HCT116 (cell line): Measurements from ENCODE around the gene KRTAP5-2.
"Not testable (repeated sequence)": the region's sequence is repeated elsewhere in the genome, so short reads cannot be mapped to it uniquely, and the experiment has no call there.

Experiments used
- ATF3 ChIP-seq: IDR thresholded peaks from 2 replicates; pipeline ENCODE4 v1.6.1; 2012
- CTCF ChIP-seq, 3 experiments: fragments of 200-600 bp in 1 of 3; sonication (generic) in 1 of 3; IDR thresholded peaks in 2 of 3; conservative IDR thresholded peaks in 1 of 3; 2 replicates each; pipeline ENCODE4 v1.5.1; 2012 to 2017; ENCODE audit warnings: low read depth in 2 of 3, low read length in 2 of 3, antibody characterized with exemption in 1 of 3, borderline replicate concordance in 1 of 3, control low read depth in 1 of 3, mild to moderate bottlenecking in 1 of 3, mixed read lengths in 1 of 3, mixed run types in 1 of 3, moderate library complexity in 1 of 3; ENCODE audit not compliant: insufficient read depth in 1 of 3
- FOSL1 ChIP-seq: IDR thresholded peaks from 2 replicates; pipeline ENCODE4 v1.6.1; 2012; ENCODE audit warnings: low read depth
- POLR2AphosphoS5 ChIP-seq: IDR thresholded peaks from 2 replicates; pipeline ENCODE4 v1.6.1; 2011; ENCODE audit warnings: mild to moderate bottlenecking, low read depth, low read length, moderate library complexity
- REST ChIP-seq: IDR thresholded peaks from 2 replicates; pipeline ENCODE4 v1.6.1; 2012; ENCODE audit warnings: low read depth
- SIN3A ChIP-seq: IDR thresholded peaks from 2 replicates; pipeline ENCODE4 v1.6.1; 2012; ENCODE audit warnings: low read depth
- SP1 ChIP-seq: IDR thresholded peaks from 2 replicates; pipeline ENCODE4 v1.6.1; 2012; ENCODE audit warnings: low read depth

GRCh38 chr11:1605923-1606322, 7.8 kb upstream of the KRTAP5-2 start:
- not testable (repeated sequence) for TF ChIP-seq SIN3A; FOSL1; CTCF (IDR thresholded peaks at IDR 0.05 in 2 of 3, conservative IDR thresholded peaks at IDR 0.05 in 1 of 3; ENCODE audit: borderline replicate concordance in 1 of 3, insufficient read depth in 1 of 3, low read depth in 2 of 3, low read length in 2 of 3); POLR2AphosphoS5; SP1; ATF3; REST
